Neural progenitor cell (in vitro differentiated cells): ENCODE data around the gene ZFP57. TPM values are rescaled to one million over a fixed set of nuclear protein-coding genes. Genes with fewer than 3 reads are reported as not detected.
A peak's percentile ranks its signal among the peaks of the same experiment; 100 is the strongest.

ENCODE experiments used
- DNase-seq: peaks from one replicate; pipeline ENCODE4 v3.0.0-alpha.2; 2016; ENCODE audit warnings: low spot score
- H2AFZ ChIP-seq: fragments of 200-600 bp; sonication (generic); replicated peaks from 2 replicates; pipeline ENCODE4 v1.6.1; 2016; ENCODE audit warnings: antibody characterized with exemption
- H3F3A ChIP-seq: fragments of 200-600 bp; sonication (generic); 2 replicates; pipeline ENCODE4 v1.6.1; 2016; ENCODE audit warnings: antibody characterized with exemption, low read depth
- H3K27ac ChIP-seq: fragments of 200-600 bp; sonication (generic); 2 replicates; pipeline ENCODE4 v1.5.1; 2016; ENCODE audit warnings: mild to moderate bottlenecking
- H3K27me3 ChIP-seq: fragments of 200-600 bp; sonication (generic); 2 replicates; pipeline ENCODE4 v1.6.1; 2016; ENCODE audit warnings: mild to moderate bottlenecking, moderate library complexity
- H3K36me3 ChIP-seq: fragments of 200-600 bp; sonication (generic); 2 replicates; pipeline ENCODE4 v1.5.1; 2016
- H3K4me1 ChIP-seq: fragments of 200-600 bp; sonication (generic); 2 replicates; pipeline ENCODE4 v1.6.1; 2016; ENCODE audit warnings: mixed run types
- H3K4me2 ChIP-seq: fragments of 200-600 bp; sonication (generic); 2 replicates; pipeline ENCODE4 v1.6.1; 2016
- H3K4me3 ChIP-seq: fragments of 200-600 bp; sonication (generic); 2 replicates; pipeline ENCODE4 v1.5.1; 2016
- H3K79me2 ChIP-seq: fragments of 200-600 bp; sonication (generic); 2 replicates; pipeline ENCODE4 v1.6.1; 2016; ENCODE audit warnings: low read depth
- H3K9ac ChIP-seq: fragments of 200-600 bp; sonication (generic); 2 replicates; pipeline ENCODE4 v1.6.1; 2016
- H3K9me3 ChIP-seq: fragments of 200-600 bp; sonication (generic); 2 replicates; pipeline ENCODE4 v1.5.1; 2016; ENCODE audit warnings: low read depth
- H4K20me1 ChIP-seq: fragments of 200-600 bp; sonication (generic); 2 replicates; pipeline ENCODE4 v1.6.1; 2016; ENCODE audit warnings: low read depth
- H3K27ac Mint-ChIP-seq: 3 replicates; pipeline ENCODE4 v1.8.0; 2021; ENCODE audit warnings: mixed read lengths
- H3K27me3 Mint-ChIP-seq: 2 replicates; pipeline ENCODE4 v1.8.0; 2022; ENCODE audit warnings: low read depth, mild to moderate bottlenecking, inconsistent platforms, moderate library complexity, mixed read lengths; ENCODE audit not compliant: insufficient read depth
- H3K36me3 Mint-ChIP-seq: 3 replicates; pipeline ENCODE4 v1.8.0; 2021; ENCODE audit warnings: mixed read lengths
- H3K4me1 Mint-ChIP-seq: 3 replicates; pipeline ENCODE4 v1.8.0; 2021; ENCODE audit warnings: mixed read lengths
- H3K4me3 Mint-ChIP-seq: 3 replicates; pipeline ENCODE4 v1.8.0; 2021; ENCODE audit warnings: mild to moderate bottlenecking, moderate library complexity, mixed read lengths
- H3K9me3 Mint-ChIP-seq: 3 replicates; pipeline ENCODE4 v1.8.0; 2020; ENCODE audit warnings: mixed read lengths
- EZH2 ChIP-seq: fragments of 200-600 bp; sonication (generic); IDR thresholded peaks from 2 replicates; pipeline ENCODE4 v1.6.1; 2017; ENCODE audit warnings: antibody characterized with exemption, mild to moderate bottlenecking, moderate library complexity
- EZH2phosphoT487 ChIP-seq: fragments of 200-600 bp; sonication (generic); IDR thresholded peaks from 2 replicates; pipeline ENCODE4 v1.6.1; 2017; ENCODE audit warnings: antibody characterized with exemption
- total RNA-seq: library from RNA; depleted of rRNA; stranded (reverse); fragments of >200 nt; gene quantifications from 2 replicates; pipeline ENCODE4 v1.2.3, GENCODE V29; 2015; ENCODE audit warnings: low replicate concordance
- TF ChIP-seq, protein P1 (sequence below): fragments of 200-600 bp; sonication (generic); IDR thresholded peaks from 2 replicates; pipeline ENCODE4 v1.5.1; 2017; ENCODE audit warnings: antibody characterized with exemption, mild to moderate bottlenecking

Gene ZFP57
- total RNA-seq, 1 donor from 2014 or later, result not detected

DNA sequence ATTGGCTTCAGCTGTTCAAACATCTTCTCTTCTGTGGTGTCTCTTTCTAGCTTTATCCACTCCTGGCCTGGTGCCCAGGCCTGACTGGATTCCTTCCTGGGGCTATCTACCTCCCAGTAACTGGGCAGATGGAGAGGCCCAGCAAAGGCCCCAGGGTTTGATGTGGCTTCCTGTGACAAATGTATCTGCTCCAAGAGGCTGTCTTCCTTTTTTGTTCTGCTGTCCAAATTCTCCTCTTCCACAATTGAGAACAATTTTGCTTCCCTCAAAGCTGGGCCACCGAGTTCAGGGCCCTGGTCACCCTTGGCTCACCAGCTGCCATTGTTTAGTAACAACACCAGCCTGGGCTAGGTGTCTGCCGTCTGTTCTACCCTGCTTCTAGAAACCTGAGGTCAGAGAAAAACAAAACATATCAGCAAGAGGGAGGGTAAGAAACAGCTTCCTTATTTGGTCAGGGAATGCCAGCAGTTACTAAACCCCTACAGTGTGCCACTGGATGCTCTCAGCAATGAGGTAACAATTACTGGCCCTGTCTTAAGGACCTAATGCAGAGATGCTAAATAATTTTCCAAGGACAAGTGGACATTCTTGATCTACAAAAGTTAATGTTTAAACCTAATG is 3.9 kb downstream of the ZFP57 start:
- no peak overlapping the region for H3K27ac ChIP-seq
- no peak for DNase-seq
- peak overlapping the region; percentile 89 for H3K27ac Mint-ChIP-seq

DNA sequence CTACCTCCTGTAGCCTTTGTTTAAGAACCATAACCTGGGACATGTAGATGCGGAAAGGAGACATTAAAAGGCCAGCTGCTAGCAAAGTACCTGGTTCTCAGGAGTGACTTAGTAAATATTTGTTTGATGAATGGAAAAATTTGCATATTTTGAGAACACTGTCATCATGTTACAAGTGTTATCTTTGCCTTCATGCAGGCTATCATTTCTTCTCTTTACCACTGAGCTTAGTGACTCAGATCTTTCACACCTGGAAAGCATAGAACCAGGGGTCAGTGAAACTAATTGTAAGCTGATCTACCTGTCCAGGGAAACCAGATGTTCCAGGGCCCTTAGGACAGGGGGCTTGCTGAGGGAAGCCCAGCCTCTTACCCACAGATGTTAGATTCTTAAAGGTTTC is 5.4 kb downstream of the ZFP57 start:
- Mint-ChIP-seq H3K9me3 (no peaks in the 10 kb centered on the region), H3K27ac (no peak overlapping the region)
- H4K20me1 ChIP-seq, result no peaks in the 10 kb centered on the region

More for the DNA sequence above, 3.9 kb downstream of the ZFP57 start:
- Histone ChIP-seq H3K79me2 (no peaks in the 10 kb centered on the region), H3K4me1 (peaks cover 6% of the 10 kb centered on the region), H3K4me2 (no peak overlapping the region), H3F3A (no peaks in the 10 kb centered on the region), H3K9me3 (no peaks in the 10 kb centered on the region), H3K4me3 (no peak overlapping the region), H3K9ac (no peak overlapping the region), H3K27me3 (no peaks in the 10 kb centered on the region), H2AFZ (peak overlapping the region; percentile 72), H4K20me1 (no peaks in the 10 kb centered on the region), H3K36me3 (no peaks in the 10 kb centered on the region)
- Mint-ChIP-seq H3K27me3 (peaks cover 4% of the 10 kb centered on the region), H3K9me3 (peaks cover 3% of the 10 kb centered on the region), H3K36me3 (no peaks in the 10 kb centered on the region), H3K4me3 (no peak overlapping the region), H3K4me1 (peaks cover 2% of the 10 kb centered on the region)
- TF ChIP-seq EZH2phosphoT487 (no peak), EZH2 (no peak)
- TF ChIP-seq, protein P1, sequence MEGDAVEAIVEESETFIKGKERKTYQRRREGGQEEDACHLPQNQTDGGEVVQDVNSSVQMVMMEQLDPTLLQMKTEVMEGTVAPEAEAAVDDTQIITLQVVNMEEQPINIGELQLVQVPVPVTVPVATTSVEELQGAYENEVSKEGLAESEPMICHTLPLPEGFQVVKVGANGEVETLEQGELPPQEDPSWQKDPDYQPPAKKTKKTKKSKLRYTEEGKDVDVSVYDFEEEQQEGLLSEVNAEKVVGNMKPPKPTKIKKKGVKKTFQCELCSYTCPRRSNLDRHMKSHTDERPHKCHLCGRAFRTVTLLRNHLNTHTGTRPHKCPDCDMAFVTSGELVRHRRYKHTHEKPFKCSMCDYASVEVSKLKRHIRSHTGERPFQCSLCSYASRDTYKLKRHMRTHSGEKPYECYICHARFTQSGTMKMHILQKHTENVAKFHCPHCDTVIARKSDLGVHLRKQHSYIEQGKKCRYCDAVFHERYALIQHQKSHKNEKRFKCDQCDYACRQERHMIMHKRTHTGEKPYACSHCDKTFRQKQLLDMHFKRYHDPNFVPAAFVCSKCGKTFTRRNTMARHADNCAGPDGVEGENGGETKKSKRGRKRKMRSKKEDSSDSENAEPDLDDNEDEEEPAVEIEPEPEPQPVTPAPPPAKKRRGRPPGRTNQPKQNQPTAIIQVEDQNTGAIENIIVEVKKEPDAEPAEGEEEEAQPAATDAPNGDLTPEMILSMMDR, result no peak

DNA sequence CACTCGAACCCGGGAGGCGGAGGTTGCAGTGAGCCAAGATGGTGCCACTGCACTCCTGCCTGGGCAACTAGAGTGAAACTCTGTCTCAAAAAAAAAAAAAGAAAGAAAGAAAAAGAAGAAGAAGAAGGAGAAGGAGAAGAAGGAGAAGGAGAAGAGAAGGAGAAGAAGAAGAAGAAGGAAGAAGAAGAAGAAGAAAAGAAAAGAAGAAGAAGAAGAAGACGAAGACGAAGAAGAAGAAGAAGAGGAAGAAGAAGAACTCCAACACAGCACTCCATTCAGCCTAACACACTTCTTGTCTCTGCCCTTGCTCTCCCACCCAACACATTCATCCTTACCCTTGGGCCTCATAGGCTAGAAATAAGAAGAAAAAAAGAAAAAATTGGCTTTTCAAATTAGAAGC is 6.9 kb downstream of the ZFP57 start:
- DNase-seq, result no peak
- H3K9me3 Mint-ChIP-seq, result no peaks in the 10 kb centered on the region
- H3K4me1 Mint-ChIP-seq, result peaks cover 2% of the 10 kb centered on the region
- Histone ChIP-seq H3K27me3 (no peaks in the 10 kb centered on the region), H3K9ac (no peak overlapping the region), H2AFZ (no peak overlapping the region), H3K27ac (no peak overlapping the region), H3F3A (no peaks in the 10 kb centered on the region), H3K4me1 (peaks cover 6% of the 10 kb centered on the region), H3K36me3 (no peaks in the 10 kb centered on the region), H3K4me3 (no peak overlapping the region), H3K79me2 (no peaks in the 10 kb centered on the region), H3K9me3 (no peaks in the 10 kb centered on the region), H3K4me2 (no peak overlapping the region), H4K20me1 (no peaks in the 10 kb centered on the region)
- H3K36me3 Mint-ChIP-seq, result no peaks in the 10 kb centered on the region
- H3K4me3 Mint-ChIP-seq, result no peak overlapping the region
- no peak overlapping the region for H3K27ac Mint-ChIP-seq
- TF ChIP-seq EZH2phosphoT487, result no peak
- TF ChIP-seq, protein P1, result no peak
- TF ChIP-seq EZH2, result no peak
- H3K27me3 Mint-ChIP-seq, result peaks cover 10% of the 10 kb centered on the region

More for the DNA sequence above, 5.4 kb downstream of the ZFP57 start:
- Mint-ChIP-seq H3K4me3 (no peak overlapping the region), H3K4me1 (peaks cover 2% of the 10 kb centered on the region), H3K27me3 (peaks cover 6% of the 10 kb centered on the region), H3K36me3 (no peaks in the 10 kb centered on the region)
- no peak for TF ChIP-seq EZH2phosphoT487
- TF ChIP-seq, protein P1, result no peak
- TF ChIP-seq EZH2, result no peak
- Histone ChIP-seq H3K4me2 (no peak overlapping the region), H3K36me3 (no peaks in the 10 kb centered on the region), H3K4me1 (peaks cover 6% of the 10 kb centered on the region), H3K9ac (no peak overlapping the region), H3K79me2 (no peaks in the 10 kb centered on the region), H3F3A (no peaks in the 10 kb centered on the region), H3K27ac (no peak overlapping the region), H2AFZ (no peak overlapping the region), H3K4me3 (no peak overlapping the region), H3K27me3 (no peaks in the 10 kb centered on the region), H3K9me3 (no peaks in the 10 kb centered on the region)
- DNase-seq, result no peak
